Kidney (tissue), 14 donors: ENCODE data around the gene INPP5A. TPM values are rescaled to one million over a fixed set of nuclear protein-coding genes. Genes with fewer than 3 reads are reported as not detected.

ENCODE experiments used
- DNase-seq, 5 donors: peaks; one replicate each; pipeline ENCODE4 v3.0.0-alpha.2; 2013 to 2020
- FAIRE-seq: peaks from 2 replicates; lab custom pipeline; 2012; peaks lifted over from hg19 to GRCh38; lab: Jason Lieb, UNC
- H3K27ac ChIP-seq, 2 donors: one replicate each; pipeline ENCODE4 v1.7.0; 2013; ENCODE audit warnings: low read depth in 2 of 2, low read length in 2 of 2, inconsistent platforms in 1 of 2
- H3K27me3 ChIP-seq: one replicate; pipeline ENCODE4 v1.7.1; 2013; ENCODE audit warnings: low read length, inconsistent platforms; ENCODE audit not compliant: control insufficient read depth, insufficient read depth
- H3K36me3 ChIP-seq, 3 donors: one replicate each; pipeline versions ENCODE4 v1.7.0 to v1.7.1; 2013; ENCODE audit warnings: low read length in 3 of 3, control low read depth in 1 of 3, inconsistent platforms in 1 of 3; ENCODE audit not compliant: insufficient read depth in 3 of 3, control insufficient read depth in 2 of 3
- H3K4me1 ChIP-seq, 3 donors: one replicate each; pipeline versions ENCODE4 v1.7.0 to v1.7.1; 2013; ENCODE audit warnings: low read length in 3 of 3, inconsistent platforms in 1 of 3, low read depth in 1 of 3; ENCODE audit not compliant: control insufficient read depth in 2 of 3, insufficient read depth in 2 of 3
- H3K4me3 ChIP-seq, 3 donors: one replicate each; pipeline versions ENCODE4 v1.7.0 to v1.8.1; 2013; ENCODE audit warnings: low read length in 3 of 3, control low read depth in 1 of 3, inconsistent platforms in 1 of 3
- H3K9ac ChIP-seq, 3 donors: one replicate each; pipeline versions ENCODE4 v1.7.0 to v1.7.1; 2013; ENCODE audit warnings: low read length in 3 of 3, control low read depth in 1 of 3, inconsistent platforms in 1 of 3
- H3K9me3 ChIP-seq, 3 donors: one replicate each; pipeline versions ENCODE4 v1.7.0 to v1.7.1; 2013; ENCODE audit warnings: low read length in 3 of 3, control low read depth in 1 of 3, inconsistent platforms in 1 of 3; ENCODE audit not compliant: control insufficient read depth in 2 of 3, insufficient read depth in 1 of 3
- intact Hi-C: fragments of 100-400 bp; cut with DNase I; formaldehyde crosslinking; loops from one replicate; pipeline ENCODE4 v1.11.1; 2022
- polyA plus RNA-seq: library from polyadenylated mRNA; stranded (reverse); fragments of 350-450 nt; fragmentation: Illumina TruSeq; extraction: RNeasy Lipid Tissue Mini Kit (QIAGEN cat#74804); gene quantifications from one replicate; pipeline ENCODE4 v1.2.3, GENCODE V29; 2014; ENCODE audit warnings: low read depth, low replicate concordance; ENCODE audit not compliant: insufficient read depth
- total RNA-seq: library from RNA; stranded (reverse); fragmentation: NEBNext Ultra II Directional; extraction: Animal tissue kit (Norgen Biotek cat#: 25700); gene quantifications from one replicate; pipeline ENCODE4 v1.2.1, GENCODE V29; 2021
- TF ChIP-seq, protein P1 (sequence below): IDR thresholded peaks from 3 replicates; pipeline ENCODE4 v1.5.1; 2012; ENCODE audit warnings: mild to moderate bottlenecking, moderate library complexity, borderline replicate concordance; ENCODE audit not compliant: insufficient read depth; ENCODE audit errors: extremely low read depth
- donor health status: control.
- donor health status: control.
- donor health status: control.
- donor health status: control.
- donor health status: control.
- donor health status: DM: yes; HTN: yes; CAD: no.
- donor health status: Normal renal cell carcinoma (clear cell type).

Gene INPP5A
- total and polyA plus RNA-seq, 2 donors from 2014 or later, result 20.8 to 40.3 TPM

DNA sequence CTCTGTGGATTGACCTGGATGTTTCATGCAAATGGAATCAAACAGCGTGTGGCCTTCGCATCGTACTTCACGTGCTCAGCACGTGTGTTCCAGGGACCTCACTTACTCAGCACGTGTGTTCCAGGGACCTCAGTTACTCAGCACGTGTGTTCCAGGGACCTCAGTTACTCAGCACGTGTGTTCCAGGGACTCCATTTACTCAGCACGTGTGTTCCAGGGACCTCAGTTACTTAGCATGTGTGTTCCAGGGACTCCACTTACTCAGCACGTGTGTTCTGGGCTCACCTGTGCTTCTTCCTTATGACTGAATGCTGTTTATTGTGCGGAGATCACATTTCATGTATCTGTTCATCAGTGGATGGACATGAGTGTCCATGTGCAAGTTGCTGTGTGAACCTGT is 22.0 kb downstream of the INPP5A start:
- TF ChIP-seq, protein P1, sequence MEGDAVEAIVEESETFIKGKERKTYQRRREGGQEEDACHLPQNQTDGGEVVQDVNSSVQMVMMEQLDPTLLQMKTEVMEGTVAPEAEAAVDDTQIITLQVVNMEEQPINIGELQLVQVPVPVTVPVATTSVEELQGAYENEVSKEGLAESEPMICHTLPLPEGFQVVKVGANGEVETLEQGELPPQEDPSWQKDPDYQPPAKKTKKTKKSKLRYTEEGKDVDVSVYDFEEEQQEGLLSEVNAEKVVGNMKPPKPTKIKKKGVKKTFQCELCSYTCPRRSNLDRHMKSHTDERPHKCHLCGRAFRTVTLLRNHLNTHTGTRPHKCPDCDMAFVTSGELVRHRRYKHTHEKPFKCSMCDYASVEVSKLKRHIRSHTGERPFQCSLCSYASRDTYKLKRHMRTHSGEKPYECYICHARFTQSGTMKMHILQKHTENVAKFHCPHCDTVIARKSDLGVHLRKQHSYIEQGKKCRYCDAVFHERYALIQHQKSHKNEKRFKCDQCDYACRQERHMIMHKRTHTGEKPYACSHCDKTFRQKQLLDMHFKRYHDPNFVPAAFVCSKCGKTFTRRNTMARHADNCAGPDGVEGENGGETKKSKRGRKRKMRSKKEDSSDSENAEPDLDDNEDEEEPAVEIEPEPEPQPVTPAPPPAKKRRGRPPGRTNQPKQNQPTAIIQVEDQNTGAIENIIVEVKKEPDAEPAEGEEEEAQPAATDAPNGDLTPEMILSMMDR, result no peak
- DNase-seq, result no peak
- Histone ChIP-seq H3K4me3 (no peak overlapping the region), H3K27me3 (no peaks in the 10 kb centered on the region), H3K9ac (no peak overlapping the region), H3K36me3 (peaks cover 0 to 2% (median 0%) of the 10 kb centered on the region in 3 donors), H3K4me1 (peaks cover 0 to 13% (median 0%) of the 10 kb centered on the region in 3 donors), H3K9me3 (no peaks in the 10 kb centered on the region), H3K27ac (no peak overlapping the region)
- FAIRE-seq, result no peak
- intact Hi-C loops, result no loop called here

DNA sequence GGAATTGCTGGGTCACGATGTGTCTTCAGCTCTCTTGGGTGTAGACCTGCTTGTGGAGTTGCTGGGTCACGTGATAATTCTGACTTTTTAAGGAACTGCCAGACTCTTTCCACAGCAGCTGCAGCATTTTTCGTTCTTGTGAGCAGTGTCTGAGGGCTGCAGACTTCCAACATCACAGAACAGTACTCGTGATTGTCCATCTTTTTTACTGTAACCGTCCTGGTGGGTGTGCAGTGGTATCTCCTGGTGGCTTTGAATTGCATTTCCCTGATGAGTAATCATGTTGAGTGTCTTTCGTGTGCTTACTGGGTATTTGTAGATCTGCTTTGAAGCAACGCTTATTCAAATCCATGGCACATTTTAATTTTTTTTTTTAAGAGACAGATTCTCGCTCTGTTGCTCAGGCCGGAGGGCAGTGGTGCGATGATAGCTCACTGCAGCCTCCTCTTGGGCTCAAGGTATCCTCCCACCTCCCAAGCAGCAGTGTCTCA is 22.7 kb downstream of the INPP5A start:
- FAIRE-seq, result no peak
- TF ChIP-seq, protein P1, result no peak
- DNase-seq, result peak in 1 of 5 donors; percentile 62
- no peak overlapping the region for H3K4me3 ChIP-seq
- peaks cover 0 to 8% (median 0%) of the 10 kb centered on the region in 3 donors for H3K4me1 ChIP-seq
- no peaks in the 10 kb centered on the region for H3K27me3 ChIP-seq
- H3K36me3 ChIP-seq, result peaks cover 0 to 2% (median 0%) of the 10 kb centered on the region in 3 donors
- H3K27ac ChIP-seq, result no peak overlapping the region
- no peak overlapping the region for H3K9ac ChIP-seq
- H3K9me3 ChIP-seq, result no peaks in the 10 kb centered on the region
- intact Hi-C loops, result no loop called here

DNA sequence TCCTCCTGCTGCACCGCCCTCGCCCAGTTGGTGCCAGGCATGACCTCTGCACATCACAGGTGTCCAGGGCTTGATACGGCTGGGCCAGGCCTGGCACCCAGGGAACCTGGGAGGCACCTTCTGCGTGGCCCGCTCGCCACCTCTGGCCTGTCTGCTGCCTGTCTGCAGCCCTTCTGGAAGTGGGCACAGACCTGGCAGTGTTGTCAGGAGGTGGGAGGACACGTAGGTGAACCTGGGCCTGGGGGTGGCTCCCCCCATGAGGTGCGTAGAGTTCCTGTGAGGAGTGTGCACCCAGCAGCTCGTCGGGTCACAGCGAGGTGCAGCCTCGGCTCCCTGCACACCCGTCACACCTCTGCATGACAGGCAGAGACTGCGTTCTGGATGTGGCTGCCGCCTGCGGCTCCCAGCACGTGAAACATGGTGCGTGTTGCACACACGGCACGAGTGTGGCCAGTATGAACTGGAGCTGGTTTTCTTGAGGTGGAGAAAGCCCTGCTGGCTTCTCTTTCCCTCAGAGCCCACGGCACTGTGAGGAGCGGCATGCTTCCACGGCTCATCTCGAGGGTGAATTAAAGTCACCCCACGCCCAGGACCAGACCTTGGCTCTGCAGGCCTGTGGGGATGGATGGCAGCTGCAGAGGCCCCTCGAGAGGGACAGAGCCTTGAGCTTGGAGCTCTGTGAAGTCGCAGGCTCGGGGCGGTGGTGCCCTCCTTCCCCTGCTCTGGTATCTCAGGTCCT is 24.8 kb downstream of the INPP5A start:
- no peak overlapping the region for H3K27ac ChIP-seq
- H3K36me3 ChIP-seq, result no peaks in the 10 kb centered on the region
- H3K27me3 ChIP-seq, result no peaks in the 10 kb centered on the region
- DNase-seq (no peak), FAIRE-seq (no peak)
- H3K9ac ChIP-seq, result no peak overlapping the region
- H3K9me3 ChIP-seq, result peaks cover 0 to 2% (median 0%) of the 10 kb centered on the region in 3 donors
- peaks cover 0 to 3% (median 0%) of the 10 kb centered on the region in 3 donors for H3K4me1 ChIP-seq
- intact Hi-C loops, result no loop called here
- H3K4me3 ChIP-seq, result no peak overlapping the region
- TF ChIP-seq, protein P1, result no peak
